ENCODE data around the gene WWC2.

WWC2 gene

GRCh38 chr4:183157215-183157614 is 58.2 kb downstream of the WWC2 start:
- no peak for TF ChIP-seq CTCF (IDR thresholded peaks at IDR 0.05)

GRCh38 chr4:183158062-183158461 is 59.0 kb downstream of the WWC2 start:
- no peak for TF ChIP-seq CTCF (IDR thresholded peaks at IDR 0.05)

- no peak for TF ChIP-seq CTCF (IDR thresholded peaks at IDR 0.05)
Observed at GRCh38 chr4:183161630-183162029, 62.6 kb downstream of the WWC2 start.

- no peak for TF ChIP-seq CTCF (IDR thresholded peaks at IDR 0.05)
Observed at GRCh38 chr4:183163135-183163534, 64.1 kb downstream of the WWC2 start.

- no peak for TF ChIP-seq CTCF (IDR thresholded peaks at IDR 0.05)
Observed at GRCh38 chr4:183164963-183165362, 65.9 kb downstream of the WWC2 start.

GRCh38 chr4:183165376-183165775 is 66.3 kb downstream of the WWC2 start:
- TF ChIP-seq CTCF (IDR thresholded peaks at IDR 0.05): no peak

GRCh38 chr4:183170894-183171293 is 71.8 kb downstream of the WWC2 start:
- TF ChIP-seq CTCF (IDR thresholded peaks at IDR 0.05): no peak

GRCh38 chr4:183171484-183172267 is 72.6 kb downstream of the WWC2 start:
- no peak for TF ChIP-seq CTCF (IDR thresholded peaks at IDR 0.05)

Data from LNCAP (cell line).